NCI-H345 treated with DMSO at 0.1 percent for 48 hours (cell line): ENCODE results near the gene SEMA3D.

Source experiments
- DNase-seq: peaks from one replicate; lab custom pipeline; 2025; ENCODE audit not compliant: unreplicated experiment; lab: John Stamatoyannopoulos, UW

The SEMA3D gene

GRCh38 chr7:85186521-85187241, at the start of gene SEMA3D:
TSS of gene SEMA3D (minus strand) at chr7:85187056. CDS start at chr7:85121891, 65,165 bp downstream.
- DNase-seq, result no peak

GRCh38 chr7:85234730-85235129, 47.9 kb upstream of the SEMA3D start:
- no peak for DNase-seq

GRCh38 chr7:85232068-85232467, 45.2 kb upstream of the SEMA3D start:
- no peak for DNase-seq

GRCh38 chr7:85230623-85231022, 43.8 kb upstream of the SEMA3D start:
- DNase-seq, result no peak

- DNase-seq, result no peak
Observed at GRCh38 chr7:85229544-85229943, 42.7 kb upstream of the SEMA3D start.

- DNase-seq, result no peak
Observed at GRCh38 chr7:85226361-85227085, 39.7 kb upstream of the SEMA3D start.

GRCh38 chr7:85224171-85224570, 37.3 kb upstream of the SEMA3D start:
- DNase-seq, result no peak

GRCh38 chr7:85222522-85222921, 35.7 kb upstream of the SEMA3D start:
- no peak for DNase-seq

- DNase-seq, result no peak
Observed at GRCh38 chr7:85221796-85222195, 34.9 kb upstream of the SEMA3D start.

- no peak for DNase-seq
Observed at GRCh38 chr7:85220651-85221050, 33.8 kb upstream of the SEMA3D start.

- DNase-seq, result no peak
Observed at GRCh38 chr7:85220023-85220422, 33.2 kb upstream of the SEMA3D start.

- no peak for DNase-seq
Observed at GRCh38 chr7:85217085-85217484, 30.2 kb upstream of the SEMA3D start.

GRCh38 chr7:85215098-85215497, 28.2 kb upstream of the SEMA3D start:
- DNase-seq, result no peak

GRCh38 chr7:85213500-85213899, 26.6 kb upstream of the SEMA3D start:
- no peak for DNase-seq

GRCh38 chr7:85205754-85206153, 18.9 kb upstream of the SEMA3D start:
- no peak for DNase-seq

GRCh38 chr7:85204496-85204895, 17.6 kb upstream of the SEMA3D start:
- DNase-seq, result no peak

- DNase-seq, result no peak
Observed at GRCh38 chr7:85204061-85204460, 17.2 kb upstream of the SEMA3D start.

GRCh38 chr7:85201209-85201608, 14.4 kb upstream of the SEMA3D start:
- DNase-seq, result no peak

- no peak for DNase-seq
Observed at GRCh38 chr7:85196696-85197095, 9.8 kb upstream of the SEMA3D start.

GRCh38 chr7:85191383-85191782, 4.5 kb upstream of the SEMA3D start:
- DNase-seq, result no peak

- no peak for DNase-seq
Observed at GRCh38 chr7:85186083-85186520, 754 bp downstream of the SEMA3D start.

- no peak for DNase-seq
Observed at GRCh38 chr7:85185424-85186082, 1.3 kb downstream of the SEMA3D start.
